Stimulated activated CD8-positive, alpha-beta memory T cell treated with anti-CD3 and anti-CD28 coated beads, Interleukin-15, amount 100 ng/mL, for 4 hours (primary cell): ENCODE measurements around the gene MARK3.

Source experiments
- DNase-seq, 2 donors: peaks; one replicate each; pipeline ENCODE4 v3.0.0-alpha.2; 2020; ENCODE audit warnings: low read depth in 2 of 2

MARK3 gene

GRCh38 chr14:103366741-103367140, 18.5 kb upstream of the MARK3 start:
- no peak for DNase-seq

GRCh38 chr14:103367995-103368394, 17.2 kb upstream of the MARK3 start:
- no peak for DNase-seq

DNA sequence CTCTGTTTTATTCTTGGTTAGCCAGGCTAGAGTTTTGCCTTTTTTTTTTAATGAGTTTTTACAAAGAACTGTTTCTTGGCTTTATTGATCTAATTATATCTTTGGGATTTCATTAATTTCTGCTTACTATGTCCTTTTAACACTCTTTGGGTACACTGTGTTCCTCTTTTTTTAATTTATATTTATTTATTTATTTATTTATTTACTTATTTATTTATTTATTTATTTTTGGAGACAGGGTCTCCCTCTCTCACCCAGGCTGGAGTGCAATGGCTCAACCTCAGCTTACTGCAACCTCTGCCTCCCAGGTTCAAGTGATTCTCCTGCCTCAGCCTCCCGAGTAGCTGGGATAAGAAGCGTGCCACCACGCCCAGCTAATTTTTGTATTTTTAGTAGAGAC, 15.1 kb upstream of the MARK3 start:
- no peak for DNase-seq

DNA sequence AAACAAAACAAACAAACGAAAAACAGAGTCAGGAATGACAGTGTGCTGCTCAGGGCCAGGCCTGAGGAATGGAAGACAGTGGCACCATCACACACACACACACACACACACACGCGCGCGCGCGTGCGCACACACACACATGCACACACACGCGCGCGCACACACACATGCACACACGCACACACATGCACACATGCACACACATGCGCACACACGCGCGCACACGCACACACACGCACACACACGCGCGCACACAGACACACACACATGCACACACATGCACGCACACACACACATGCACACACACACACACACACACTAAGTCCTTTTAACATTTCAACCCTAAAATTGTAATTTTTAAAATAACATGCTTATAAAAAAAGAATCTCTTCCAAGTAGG, 13.2 kb upstream of the MARK3 start:
- DNase-seq, result no peak

GRCh38 chr14:103372552-103373304, 12.5 kb upstream of the MARK3 start:
- DNase-seq, result no peak

GRCh38 chr14:103374121-103374520, 11.1 kb upstream of the MARK3 start:
- DNase-seq, result no peak

DNA sequence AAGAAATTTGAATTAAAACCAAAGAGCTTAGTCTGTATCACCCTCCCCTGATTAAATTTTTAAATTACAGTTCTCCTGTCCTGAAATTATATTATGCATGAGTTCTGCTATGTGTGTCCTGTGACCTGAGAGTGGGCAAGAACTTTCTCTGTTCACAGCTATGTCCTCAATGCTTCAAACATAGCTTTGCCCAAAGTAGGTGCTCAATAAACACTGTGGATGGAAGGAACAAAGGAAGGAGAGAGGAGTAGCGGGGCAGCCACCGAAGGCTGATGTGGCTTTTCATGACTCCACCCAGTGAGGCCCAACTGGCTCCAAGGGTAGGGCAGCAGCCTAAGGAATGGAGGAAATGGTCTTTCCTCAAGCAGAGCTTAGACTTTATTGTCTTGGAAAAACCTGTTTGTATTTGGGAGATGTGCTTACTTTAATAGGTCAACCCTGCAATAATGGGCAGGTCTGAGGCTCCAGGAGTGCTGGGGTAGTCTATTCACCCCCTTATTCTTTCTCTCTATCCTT, 7.6 kb upstream of the MARK3 start:
- DNase-seq, result no peak

DNA sequence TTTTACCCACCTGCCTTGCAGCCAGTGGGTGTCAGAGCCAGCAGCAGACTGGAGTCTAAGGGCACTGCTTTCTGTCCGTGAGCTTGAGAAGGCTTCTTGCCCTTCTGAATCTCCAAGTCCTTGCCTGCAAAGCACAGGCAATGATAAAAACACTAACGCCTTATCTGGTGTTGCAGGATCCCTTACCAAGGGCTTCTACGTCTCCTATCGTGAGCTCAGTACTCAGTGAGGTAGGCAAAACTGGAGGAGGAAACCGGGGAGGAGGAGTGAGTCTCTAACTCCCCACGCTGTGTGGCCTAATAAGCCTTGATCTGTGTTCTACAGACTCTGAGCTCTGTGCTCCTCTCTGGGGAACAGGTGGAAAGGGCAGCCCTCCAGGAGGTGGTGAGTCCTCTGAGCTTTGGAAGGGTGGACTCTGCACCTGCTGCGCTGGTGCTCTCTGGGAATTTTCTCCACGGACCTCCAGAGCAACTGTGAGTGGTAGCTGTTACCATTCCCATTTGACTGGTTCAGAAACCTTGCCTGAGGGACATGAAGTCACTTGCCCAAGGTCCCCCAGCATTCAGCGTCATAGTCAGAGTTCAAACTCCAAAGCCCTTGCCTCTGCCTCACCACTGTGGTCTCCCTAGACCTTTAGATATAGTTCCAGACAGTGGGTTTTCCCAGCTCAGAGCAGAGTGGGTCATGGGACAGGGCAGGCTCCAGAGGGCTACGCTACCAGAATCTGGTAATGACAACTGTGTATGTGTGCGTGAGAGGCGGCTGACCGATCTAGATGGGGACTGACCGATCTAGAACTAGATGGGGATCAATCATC, 7.0 kb upstream of the MARK3 start:
- no peak for DNase-seq

GRCh38 chr14:103380719-103381377, 4.4 kb upstream of the MARK3 start:
- no peak for DNase-seq

- DNase-seq, result no peak
Measured at GRCh38 chr14:103382376-103382775, 2.8 kb upstream of the MARK3 start.

DNA sequence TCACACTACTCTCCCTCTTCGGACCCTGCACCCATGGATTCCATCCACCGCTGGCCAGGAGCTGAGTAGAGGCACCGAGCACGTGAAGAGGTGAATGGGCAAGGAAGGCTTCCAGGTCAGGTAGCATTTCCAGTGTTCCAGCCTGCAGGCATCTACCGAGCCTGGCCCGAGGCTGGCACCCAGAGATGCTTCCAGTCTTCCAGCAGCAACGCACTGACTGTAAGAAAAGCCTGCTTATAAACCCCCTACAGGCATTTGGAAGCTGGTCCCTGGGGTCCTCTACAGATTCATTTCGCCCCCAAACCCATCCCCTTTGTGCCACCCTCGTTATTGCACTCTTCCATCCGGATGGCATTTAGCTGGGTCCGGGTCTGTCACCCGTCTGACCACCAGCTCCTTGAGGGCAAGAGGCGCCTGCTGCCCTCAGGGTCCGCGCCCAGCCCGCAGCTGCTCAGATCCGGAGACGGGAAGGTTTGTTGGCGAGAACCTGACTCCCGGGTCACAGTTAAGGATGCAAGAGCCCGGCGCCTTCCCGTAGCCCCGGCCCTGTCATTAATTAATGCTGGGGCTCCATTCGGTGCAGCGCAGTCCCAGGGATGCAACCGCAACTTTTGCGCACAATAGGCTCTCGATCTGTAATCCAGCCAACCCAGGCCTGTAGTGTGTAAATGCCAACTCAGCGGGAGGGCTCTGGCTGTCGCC, 614 bp upstream of the MARK3 start:
- DNase-seq, result no peak

GRCh38 chr14:103385929-103386712, 906 bp downstream of the MARK3 start:
- peak in 1 of 2 donors; percentile 15 for DNase-seq

GRCh38 chr14:103386713-103387329, 1.6 kb downstream of the MARK3 start:
- no peak for DNase-seq

DNA sequence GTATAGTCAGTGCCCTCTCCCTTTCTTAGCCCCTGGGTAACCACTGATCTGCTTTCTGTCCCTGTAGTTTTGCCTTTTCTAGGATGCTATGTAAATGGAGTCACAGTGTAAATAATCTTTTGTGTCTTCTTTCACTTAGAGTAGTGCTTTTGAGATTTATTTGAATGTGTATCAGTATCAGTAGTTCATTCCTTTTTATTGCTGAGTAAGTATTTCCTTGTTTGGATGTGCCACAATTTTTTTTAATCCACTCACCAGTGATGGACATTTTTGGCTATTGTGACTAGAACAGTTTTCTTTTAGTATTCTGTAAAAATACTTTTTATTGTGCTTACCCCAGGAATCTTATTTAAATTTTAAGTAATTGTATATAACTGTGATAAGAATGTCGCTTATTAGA, 3.4 kb downstream of the MARK3 start:
- no peak for DNase-seq

DNA sequence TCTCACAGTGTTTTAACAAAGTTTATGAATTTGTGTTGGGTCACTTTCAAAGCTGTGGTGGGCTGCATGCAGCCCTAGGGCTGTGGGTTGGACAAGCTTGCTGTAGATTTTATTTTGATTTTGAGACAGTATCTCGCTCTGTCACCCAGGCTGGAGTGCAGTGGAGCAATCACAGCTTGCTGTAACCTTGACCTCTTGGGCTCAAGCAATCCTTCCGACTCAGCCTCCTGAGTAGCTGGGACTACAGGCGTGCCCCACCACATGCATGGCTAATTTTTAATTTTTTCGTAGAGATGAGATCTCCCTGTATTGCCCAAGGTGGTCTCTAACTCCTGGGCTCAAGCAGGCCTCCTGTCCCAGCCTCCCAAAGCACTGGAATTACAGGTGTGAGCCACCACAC, 5.4 kb downstream of the MARK3 start:
- no peak for DNase-seq

DNA sequence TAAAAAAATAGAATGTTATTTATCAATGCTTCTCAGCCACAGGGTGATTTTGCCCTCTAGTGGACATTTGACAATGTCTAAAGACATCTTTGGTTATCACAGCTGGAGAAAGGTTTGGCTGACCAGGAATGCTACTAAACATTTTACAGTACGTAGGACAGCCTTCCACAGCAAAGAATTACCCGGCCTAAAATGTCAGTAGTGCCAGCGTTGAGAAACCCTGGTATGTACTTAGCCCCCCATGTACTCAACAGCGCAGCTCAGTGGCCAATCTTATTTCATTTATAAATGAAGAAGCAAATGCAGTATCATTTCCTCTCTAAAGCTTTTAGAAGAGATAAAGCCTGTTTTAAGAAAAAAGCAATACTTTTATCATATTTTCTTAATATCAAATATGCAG, 5.8 kb downstream of the MARK3 start:
- no peak for DNase-seq

DNA sequence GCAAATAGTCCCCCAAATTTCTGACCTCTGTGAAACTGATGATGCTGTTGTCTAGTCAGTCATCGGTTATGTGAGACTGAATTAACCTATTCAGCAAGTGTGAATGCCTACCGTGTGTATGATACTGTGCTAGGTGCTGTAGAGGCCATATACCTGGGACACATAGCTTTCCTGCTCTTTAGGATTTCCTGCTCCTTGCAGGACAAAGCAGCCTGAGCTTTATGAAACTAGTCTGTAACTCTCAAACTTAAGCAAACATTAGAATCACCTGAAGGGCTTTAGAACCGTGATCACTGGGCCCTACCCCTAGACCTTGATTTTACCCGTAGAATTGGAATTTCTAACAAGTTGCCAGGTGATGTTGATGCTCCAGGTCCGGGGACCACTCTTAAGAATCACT, 6.9 kb downstream of the MARK3 start:
- no peak for DNase-seq

DNA sequence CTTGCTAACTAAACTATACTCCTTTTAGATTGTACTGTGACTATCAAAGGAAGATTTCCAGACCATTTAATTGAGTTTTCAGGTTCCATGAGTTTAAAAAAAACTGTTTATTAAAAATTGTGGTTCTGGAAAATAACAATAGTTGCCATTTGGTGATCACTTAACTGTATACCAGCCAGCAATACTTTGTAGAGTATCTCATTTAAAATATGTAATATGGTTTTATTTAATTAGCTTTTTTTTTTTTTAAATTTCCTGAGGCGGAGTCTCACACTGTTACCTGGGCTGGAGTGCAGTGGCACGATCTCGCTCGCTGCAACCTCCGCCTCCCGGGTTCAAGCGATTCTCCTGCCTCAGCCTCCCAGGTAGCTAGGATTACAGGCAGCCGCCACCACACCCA, 7.4 kb downstream of the MARK3 start:
- no peak for DNase-seq

DNA sequence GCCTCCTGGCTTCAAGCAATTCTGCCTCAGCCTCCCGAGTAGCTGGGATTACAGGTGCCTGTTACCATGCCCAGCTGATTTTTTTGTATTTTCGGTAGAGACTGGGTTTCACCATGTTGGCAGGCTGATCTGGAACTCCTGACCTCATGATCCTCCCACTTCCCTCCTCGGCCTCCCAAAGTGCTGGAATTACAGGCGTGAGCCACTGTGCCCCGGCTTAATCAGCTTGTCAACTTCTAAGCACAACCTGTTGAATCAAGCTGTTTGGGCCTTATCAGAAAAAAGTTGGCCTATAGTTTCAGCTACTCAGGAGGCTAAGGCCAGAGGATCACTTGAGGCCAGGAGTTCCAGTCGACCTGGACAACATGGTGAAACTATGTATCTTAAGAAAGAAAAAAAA, 7.9 kb downstream of the MARK3 start:
- no peak for DNase-seq
